HG02571 (cell line): ENCODE results near the gene OPN3.

ENCODE experiments used
- ATAC-seq: cut with Tn5 transposase; IDR thresholded peaks from one replicate; pipeline ENCODE4 v1.9.1; 2021; ENCODE audit warnings: mild to moderate bottlenecking, moderate library complexity; ENCODE audit not compliant: unreplicated experiment

The OPN3 gene

DNA sequence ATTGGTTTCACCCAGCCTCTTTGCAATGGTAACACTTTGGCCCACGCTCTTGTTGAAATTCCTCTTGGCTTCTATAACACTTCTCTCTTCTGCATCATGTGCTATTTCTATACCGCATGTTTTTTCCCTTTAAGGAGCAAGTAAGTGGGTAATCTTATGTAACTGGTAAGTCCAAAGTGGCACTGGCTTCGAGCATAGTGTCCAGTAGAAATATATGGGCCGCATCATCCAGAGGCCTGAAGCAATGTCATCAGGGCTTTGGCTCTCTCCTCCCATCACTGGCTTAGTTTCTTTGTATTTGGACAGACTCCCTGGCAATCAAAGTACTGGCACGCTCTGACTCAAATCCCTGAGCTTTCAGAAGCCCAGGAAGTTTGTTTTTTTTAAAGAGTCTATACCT lies 17.5 kb downstream of the OPN3 start:
- no peak for ATAC-seq

DNA sequence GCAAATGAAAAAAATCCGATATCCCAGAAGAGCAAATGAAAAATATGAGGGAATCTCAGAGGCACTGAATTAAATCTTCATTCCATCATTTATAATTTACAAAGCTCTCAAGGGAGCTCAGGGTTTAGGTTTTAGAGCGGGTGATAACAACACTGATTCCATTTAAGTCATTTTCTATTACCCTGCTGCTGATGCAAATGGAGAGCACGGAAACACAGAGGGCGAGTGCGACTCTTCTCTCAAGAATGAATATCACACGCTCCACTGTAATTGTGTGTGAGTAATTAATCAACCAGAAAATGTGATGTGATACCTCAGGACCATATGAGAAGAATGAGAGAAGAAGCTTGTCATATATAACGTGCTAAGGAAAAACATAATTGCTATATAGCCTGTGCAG lies 22.7 kb downstream of the OPN3 start:
- no peak for ATAC-seq

DNA sequence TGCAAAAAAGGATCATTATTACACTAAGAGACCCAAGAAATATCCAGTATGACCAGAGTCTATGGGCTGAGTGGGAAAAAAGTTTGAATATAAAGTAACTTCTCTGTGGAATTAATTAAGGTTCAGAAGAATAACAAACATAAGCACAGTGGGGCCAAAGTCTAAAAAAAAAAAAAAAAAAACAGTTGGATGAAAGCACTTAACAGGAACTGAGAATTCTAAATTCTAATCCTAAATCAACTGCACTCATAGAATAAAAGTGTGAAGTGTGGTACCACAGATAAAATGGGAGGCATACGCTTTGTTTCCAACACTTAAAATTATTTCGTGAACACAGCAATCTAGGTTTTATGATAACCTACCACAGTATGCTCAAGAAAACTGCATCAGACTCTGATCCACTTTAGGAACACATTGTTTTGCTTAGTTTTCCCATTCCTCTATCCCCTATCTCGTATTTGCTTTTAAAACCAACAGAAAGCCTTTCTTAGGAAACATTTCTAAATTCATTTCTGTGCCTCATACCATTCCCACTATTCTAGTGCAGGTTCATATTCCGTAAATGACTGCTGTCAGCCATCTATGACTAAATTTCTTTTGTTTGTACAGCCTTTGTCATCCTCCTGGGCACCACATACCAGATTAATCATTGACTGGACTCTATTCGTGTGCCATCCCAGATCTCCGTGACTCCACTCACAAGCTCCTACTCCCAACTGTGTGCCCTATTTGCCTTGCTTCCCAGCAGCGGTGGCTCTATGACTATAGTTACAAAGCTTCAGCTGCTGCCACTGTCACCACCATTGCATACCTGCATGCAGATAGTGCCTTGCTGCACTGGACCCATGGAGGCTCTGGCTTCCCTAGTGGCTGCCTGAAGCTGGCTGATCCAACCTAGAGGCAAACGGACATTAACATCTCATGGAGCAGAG lies 24.9 kb downstream of the OPN3 start:
- no peak for ATAC-seq

DNA sequence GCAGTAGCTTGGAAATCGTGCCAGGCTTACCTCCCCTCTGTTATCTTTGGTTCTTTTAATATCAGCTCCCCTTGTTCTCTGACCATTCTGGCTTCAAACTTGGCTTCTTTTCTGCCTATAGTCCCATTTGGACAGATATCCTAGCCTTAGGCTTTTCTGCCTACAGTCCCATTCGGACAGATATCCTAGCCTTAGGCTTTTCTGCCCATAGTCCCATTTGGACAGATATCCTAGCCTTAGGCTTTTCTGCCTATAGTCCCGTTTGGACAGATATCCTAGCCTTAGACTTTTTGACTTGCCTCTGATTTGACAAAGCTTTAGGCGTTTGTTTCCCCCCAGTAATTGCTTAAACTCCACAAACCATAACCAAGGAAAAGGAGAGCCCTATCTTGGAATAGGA lies 25.6 kb downstream of the OPN3 start:
- no peak for ATAC-seq

DNA sequence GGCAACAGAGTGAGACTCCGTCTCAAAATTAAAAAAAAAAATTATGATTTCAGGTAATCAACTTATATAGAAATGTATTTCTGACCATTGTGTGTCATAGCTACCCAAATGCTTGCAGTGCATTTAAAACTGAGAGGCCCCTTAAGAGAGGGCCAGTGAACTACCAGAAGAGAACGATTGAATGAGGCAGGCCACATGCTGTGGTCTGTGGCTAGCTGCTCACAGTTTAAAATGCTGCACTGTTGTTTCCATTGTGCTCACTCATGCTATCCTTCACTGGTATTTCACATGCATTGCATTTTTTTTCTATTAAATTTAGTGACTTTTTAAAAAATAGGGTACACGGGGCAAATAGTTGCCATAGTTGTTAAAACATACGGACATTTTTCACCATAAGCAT lies 26.0 kb downstream of the OPN3 start:
- ATAC-seq, result no peak

DNA sequence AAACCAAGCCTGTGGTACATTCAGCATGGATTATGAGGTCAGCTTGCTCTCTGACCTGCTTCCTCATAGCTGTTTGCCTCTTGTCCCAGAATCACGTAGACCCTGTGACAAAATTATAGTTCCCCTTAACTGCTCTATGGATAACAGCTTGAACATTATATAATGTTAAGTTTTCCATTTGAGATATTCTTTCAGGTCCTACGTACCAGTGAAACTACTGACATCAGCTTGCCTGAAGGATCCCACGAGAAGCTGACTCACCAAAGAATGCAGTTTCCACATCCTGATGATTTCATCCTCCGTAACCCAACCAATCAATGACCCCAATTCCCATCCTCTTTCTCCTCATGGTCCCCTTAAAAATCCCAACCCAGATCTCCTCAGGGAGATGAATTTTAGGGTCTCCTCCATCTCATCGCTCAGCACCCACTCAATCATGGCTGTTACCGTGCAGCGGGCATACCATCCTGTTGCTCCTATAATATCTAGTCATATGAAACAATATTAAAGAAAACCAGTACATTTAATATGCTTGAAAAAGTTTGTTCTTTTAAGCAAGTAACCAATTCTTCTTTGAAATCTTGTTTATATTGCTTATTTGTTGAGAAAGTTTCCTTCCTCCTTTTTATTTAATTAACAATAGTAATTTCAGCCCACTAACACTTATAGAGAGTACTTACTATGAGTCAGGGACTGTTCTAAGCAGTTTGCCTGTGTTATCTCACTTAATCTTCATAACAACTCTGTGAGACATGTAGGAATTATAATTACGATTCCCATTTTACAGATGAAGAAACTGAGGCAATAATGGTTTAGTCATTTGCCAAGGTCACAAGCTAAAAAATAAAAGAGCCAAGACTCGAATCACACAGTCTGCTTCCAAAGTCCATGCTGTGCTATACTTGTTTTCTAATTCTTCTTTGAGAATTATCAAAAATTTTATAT lies 27.4 kb downstream of the OPN3 start:
- no peak for ATAC-seq

DNA sequence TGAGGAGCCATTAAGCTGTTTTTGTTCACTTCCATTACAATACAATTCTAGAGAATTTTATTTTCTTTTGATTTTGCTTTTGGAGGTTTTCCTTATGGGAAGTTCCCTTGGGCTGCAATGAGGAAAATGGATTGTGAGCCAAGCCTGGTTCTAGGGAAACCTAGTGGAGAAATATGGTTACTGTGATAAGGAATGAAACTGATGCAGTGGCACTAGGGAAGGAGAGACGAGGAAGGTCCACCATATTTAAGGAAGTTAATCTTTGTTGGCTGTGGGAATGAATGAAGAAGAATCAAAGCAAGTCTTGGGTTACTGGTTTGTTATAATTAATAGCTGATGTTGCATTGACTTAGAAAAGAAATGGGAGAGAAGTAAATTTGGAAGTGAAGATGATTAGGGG lies 28.4 kb downstream of the OPN3 start:
- no peak for ATAC-seq

DNA sequence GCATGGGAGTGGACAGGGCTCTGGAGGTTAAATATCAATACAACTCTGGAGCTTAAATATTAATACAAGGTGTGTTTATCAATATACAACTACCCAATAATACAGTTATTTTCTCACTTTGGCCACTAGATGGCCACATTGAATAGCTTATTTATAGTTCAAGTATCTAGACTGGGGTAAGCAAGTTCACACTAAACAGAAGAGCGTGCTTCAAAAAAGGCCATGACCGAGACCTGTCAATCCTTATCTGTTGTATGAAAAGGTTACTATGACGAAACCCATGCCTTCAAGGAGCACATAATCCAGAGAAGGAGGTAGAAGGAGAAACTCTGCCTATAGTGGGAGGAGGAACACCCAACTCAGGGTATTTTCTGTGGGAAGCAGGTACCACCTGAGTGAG lies 29.1 kb downstream of the OPN3 start:
- peak; percentile 87 for ATAC-seq

DNA sequence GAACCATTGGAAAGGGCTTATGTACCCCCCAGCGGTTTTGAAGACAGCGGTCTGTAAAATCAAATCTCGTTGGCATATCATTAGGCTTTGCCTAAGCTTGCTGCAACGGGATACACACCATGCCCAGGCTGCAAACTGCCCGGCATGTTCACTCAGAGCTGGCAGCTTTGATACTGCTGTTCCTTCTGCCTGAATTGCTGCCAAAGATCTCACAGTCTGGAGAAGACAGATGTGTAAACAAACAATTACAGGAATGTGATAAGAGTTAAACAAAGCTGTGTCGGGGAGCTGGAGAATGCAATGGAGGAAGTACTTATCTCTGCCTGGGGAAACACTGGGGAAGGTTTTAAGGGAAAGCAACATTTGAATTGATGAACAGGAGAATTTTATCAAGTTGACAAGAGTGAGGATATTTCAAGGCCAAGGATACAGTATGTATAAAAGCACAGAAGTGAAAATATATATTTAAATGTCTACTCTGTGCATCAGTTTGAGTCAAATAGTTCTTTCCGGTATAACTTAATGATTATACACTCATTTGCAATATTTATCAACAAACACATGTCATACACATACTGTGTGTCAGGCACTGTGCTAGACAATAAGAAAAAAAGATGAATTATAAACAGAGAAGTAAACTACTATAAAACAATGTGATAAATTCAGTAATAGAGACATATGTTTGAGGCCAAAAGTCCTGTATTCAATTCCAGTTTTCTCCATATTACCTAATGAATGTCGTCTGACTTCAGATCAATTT lies 29.9 kb downstream of the OPN3 start:
- no peak for ATAC-seq

DNA sequence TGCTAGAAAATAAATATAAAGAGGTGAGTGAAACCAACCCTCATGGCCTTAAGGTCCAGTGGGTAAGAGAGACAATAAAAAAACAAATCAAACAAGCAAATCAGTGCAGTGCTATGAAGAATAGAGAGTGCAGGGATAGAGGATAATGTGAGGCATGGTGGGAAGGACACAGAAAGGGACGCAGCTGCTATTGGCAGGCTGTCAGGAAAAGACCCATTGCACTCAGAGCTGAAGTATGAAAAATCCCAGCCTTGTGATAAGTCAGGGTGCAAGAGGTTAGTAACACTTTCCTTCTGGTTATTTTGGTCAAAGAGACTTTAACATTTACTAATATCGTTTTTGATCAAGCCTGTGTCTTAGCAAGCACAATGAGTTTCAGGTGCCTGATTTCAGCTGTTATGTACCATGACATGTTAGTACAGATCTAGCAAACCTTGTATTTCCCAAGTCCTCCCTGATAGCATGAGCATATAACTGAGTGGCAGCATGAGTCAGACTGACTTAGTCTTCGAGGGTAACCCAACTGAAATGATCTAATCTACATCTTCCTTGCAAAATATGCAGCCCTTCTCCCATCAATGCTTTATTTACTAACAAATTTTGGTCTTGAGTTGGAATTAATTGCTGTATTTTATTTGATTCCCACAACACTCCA lies 31.7 kb downstream of the OPN3 start:
- no peak for ATAC-seq

DNA sequence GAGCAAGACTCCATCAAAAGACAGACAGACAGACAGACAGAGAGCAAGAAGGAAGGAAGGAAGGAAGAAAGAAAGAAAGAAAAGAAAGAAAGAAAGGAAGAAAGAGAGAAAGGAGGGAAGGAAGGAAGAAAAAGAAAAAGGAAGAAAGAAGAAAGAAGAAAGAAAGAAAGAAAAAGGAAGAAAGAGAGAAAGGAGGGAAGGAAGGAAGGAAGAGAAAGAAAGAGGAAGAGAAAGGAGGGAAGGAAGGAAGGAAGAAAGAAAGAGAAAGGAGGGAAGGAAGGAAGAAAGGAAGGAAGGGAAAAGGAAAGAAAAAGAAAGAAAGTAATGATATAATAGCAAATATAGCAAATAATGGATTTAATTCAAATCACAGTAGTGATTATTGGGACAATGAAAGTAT lies 32.7 kb downstream of the OPN3 start:
- ATAC-seq, result no peak

DNA sequence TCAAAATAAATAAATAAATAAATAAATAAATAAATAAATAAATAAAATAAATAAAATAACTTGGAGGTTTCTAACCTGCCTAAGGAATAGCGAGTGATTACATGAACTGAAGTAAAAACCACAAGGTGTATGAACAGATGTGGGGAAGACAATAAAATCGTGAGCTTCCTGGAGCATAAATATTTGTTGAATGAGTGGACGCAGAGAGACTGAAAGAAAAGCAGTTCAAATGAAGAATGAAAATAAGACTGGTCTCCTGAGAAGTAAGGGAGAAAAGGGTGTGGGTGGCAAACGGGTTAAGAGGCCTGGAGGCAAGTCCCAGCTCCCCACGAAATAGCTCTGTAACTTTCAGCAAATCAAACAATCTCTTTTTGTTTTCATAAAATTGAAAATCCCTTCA lies 33.6 kb downstream of the OPN3 start:
- ATAC-seq, result no peak

DNA sequence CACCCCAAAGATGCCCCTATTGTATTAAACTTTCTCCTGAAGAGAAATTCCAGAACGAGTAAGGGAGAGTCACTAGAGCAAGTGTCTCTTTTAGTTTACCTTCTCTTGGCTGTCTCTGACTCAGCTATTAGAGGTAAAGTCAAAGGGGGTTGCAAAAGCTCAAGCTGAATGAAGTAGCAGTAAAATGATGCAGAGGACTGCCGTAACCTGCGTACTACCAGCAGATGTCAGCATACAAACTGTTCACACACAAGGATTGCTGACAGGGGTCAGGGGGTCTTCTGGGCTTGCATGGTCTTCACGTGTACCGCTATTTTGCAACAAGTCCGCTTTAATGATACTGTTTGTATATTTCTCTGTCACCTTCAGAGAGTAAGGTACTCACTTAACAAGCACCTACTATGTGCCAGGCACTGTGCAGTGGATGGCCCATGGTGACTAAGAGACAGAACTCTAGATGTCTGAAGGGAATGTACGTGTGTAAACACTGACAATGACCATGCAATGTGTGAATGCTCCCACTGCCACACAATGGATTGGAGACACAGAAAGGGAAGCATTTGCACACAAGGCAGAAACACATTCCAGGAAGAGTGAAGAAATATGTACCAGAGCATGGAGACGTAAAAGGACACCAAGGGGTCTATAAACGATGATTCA lies 34.9 kb downstream of the OPN3 start:
- ATAC-seq, result no peak

DNA sequence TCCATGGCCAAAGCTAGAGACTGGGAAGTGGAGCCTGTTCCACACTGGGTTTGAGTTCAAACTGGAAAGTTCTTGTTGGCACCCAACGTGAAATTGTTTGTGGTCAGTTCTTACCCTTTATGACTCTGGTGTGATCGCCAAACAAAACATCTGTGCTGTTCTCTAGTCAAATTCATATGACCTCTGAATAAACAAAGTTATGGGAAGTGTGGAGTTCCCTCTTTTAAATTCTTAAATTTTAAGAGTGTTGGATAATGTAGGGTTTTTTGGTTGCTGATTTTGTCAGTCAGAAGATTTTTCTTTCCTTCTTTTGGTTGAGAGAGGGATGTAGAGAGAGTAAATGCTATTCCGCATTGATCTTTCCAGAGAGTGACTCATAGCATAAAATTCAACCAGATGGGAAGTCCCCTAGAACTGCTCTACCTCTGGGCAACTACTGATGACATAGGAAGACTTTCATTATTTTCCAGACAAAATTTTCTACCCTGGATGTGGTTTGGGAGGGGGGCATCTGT lies 36.4 kb downstream of the OPN3 start:
- ATAC-seq, result no peak

DNA sequence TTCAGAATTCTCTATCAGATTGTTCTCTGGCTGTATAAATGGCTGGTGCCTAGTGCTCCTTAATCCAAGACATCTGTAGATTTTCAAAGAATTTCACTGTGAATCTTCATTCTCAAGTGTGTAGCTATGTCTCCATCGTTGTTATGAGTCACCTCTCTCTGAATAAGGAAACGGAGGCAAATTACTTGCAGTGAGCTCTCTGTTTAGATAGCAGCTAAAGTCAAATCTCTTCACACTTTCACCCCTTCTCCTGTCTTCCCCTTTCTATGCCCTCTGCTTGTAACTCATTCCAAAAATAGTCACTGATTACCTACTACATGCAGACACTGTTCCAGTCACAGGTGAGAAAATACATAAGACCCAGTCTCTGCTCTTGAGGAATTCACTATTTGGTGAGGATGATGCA lies 39.7 kb downstream of the OPN3 start:
- ATAC-seq, result peak; percentile 89

DNA sequence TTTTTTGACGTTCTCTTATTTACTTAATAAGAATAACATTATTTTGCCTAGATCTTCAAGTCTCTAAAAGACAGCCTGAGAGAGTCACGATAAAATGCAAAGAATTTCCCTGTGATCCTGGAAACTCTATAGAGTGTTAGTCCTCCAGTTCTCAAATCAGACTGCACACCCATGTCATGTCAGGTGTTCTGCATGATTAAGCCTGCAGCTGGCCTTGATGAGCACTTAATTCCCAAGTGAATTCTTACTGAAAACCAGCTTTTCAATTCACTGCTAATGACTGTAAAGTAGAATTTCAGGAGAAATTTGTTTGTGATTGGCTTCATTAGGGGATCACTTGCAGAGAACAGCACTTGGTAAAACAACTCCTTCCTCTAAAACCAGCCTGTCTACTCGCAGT lies 41.9 kb downstream of the OPN3 start:
- ATAC-seq, result no peak

DNA sequence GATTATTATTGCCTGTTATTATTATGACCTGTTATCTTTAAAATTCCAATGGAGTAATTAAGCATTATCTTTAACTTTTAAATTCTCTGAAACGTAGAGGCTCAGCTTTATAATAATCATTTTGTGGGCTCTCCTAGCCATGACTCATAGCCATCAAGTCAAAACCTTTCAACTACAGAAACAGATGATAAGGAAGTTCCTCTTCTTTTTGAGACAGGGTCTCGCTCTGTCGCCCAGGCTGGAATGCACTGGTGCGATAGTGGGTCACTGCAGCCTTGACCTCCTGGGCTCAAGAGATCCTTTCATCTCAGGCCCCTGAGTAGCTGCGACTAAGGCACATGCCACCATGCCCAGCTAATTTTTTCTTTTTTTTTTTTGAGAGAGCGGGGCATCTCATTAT lies 43.5 kb downstream of the OPN3 start:
- no peak for ATAC-seq

DNA sequence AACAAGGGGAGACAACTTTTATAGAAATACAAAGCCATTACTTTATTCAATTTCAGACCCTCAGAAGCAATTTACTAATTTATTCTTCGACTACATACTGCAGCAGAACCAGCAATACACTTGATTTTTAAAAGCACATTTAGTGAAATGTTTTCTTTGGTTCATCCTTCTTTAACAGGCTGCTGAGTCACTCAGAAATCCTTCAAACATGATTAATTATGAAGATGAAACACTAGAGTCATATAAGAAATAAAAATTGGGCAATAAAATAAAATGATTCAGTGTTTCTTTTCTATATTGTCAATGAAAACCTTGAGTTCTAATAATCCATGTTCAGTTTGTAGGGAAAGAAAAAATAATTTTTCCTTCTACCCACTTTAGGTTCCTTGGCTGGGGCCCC lies 47.0 kb downstream of the OPN3 start:
- ATAC-seq, result no peak

DNA sequence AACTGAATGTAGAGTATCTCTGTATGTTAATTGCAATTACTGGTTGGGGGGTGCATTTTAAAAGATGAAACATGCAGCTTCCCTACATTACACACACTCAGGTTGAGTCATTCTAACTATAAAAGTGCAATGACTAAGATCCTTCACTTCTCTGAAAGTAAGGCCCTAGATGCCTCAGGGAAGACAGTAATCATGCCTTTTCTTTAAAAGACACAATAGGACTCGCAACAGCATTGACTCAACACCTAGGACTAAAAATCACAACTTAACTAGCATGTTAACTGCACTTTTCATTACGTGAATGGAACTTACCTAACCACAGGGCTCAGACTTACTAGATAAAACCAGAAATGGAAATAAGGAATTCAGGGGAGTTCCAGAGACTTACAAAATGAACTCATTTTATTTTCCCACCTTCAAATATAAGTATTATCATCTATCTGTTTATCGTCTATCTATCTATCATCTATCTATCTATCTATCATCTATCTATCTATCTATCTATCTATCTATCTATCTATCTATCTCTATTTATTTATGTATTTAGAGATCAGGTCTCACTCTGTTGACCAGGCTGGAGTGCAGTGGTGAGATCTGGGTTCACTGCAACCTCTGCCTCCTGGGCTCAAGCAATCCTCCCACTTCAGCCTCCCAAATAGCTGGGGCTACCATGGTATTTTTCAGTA lies 47.8 kb downstream of the OPN3 start:
- ATAC-seq, result peak; percentile 61
